Naive thymus-derived CD8-positive, alpha-beta T cell (primary cell): Measurements from ENCODE around the gene C1orf226. TPM values are rescaled to one million over a fixed set of nuclear protein-coding genes. Genes with fewer than 3 reads are reported as not detected.

Source experiments
- ATAC-seq, 2 donors: fragments of 150-1000 bp; cut with Tn5 transposase in 1 of 2; sonication (Bioruptor Pico), chemical (Tn5 transposase) in 1 of 2; 1 replicate in 1 of 2; 2 replicates in 1 of 2; pipeline ENCODE4 v1.10.0; 2021; ENCODE audit warnings: mild to moderate bottlenecking in 2 of 2, moderate library complexity in 2 of 2
- POLR2A ChIA-PET: fragments of 350-600 bp; sonication (Branson Sonifier 250); formaldehyde crosslinking; loops from one replicate; lab custom pipeline; 2021; ENCODE audit warnings: antibody characterized with exemption; lab: Charles Lee
- DNase-seq, 10 donors: peaks; one replicate each; pipeline versions ENCODE4 v3.0.0 to v3.0.0-alpha.2; 2020 to 2022
- H3K27ac Mint-ChIP-seq, 10 donors: one replicate each; pipeline ENCODE4 v1.8.0; 2020 to 2022; ENCODE audit warnings: mild to moderate bottlenecking in 10 of 10, mixed read lengths in 10 of 10, moderate library complexity in 4 of 10, inconsistent platforms in 1 of 10
- H3K27me3 Mint-ChIP-seq, 5 donors: one replicate each; pipeline ENCODE4 v1.8.0; 2021 to 2022; ENCODE audit warnings: mixed read lengths in 5 of 5
- H3K36me3 Mint-ChIP-seq, 3 donors: one replicate each; pipeline ENCODE4 v1.8.0; 2020 to 2022; ENCODE audit warnings: mixed read lengths in 3 of 3, mild to moderate bottlenecking in 2 of 3, inconsistent platforms in 1 of 3
- H3K4me1 Mint-ChIP-seq, 4 donors: one replicate each; pipeline ENCODE4 v1.8.0; 2021 to 2022; ENCODE audit warnings: mixed read lengths in 4 of 4
- H3K4me3 Mint-ChIP-seq, 10 donors: one replicate each; pipeline ENCODE4 v1.8.0; 2020 to 2022; ENCODE audit warnings: mild to moderate bottlenecking in 10 of 10, mixed read lengths in 10 of 10, moderate library complexity in 6 of 10, inconsistent platforms in 1 of 10
- H3K9me3 Mint-ChIP-seq, 9 donors: one replicate each; pipeline ENCODE4 v1.8.0; 2020 to 2022; ENCODE audit warnings: mixed read lengths in 9 of 9, mild to moderate bottlenecking in 3 of 9, inconsistent platforms in 1 of 9, moderate library complexity in 1 of 9
- polyA plus RNA-seq, 3 donors: library from polyadenylated mRNA; unstranded; fragments of 300-500 nt; fragmentation: Illumina TruSeq; gene quantifications; one replicate each; pipeline ENCODE4 v1.2.3, GENCODE V29; 2021
- total RNA-seq, 8 experiments: library from RNA in 2 of 8; stranded (reverse) in 2 of 8; gene quantifications; one replicate each; pipeline ENCODE4 v1.2.3 and lab custom pipeline; 2021 to 2026

The C1orf226 gene
- total and polyA plus RNA-seq, 5 experiments from 2014 or later, result 0.22 TPM; not detected in 4

GRCh38 chr1:162381941-162382750 is 618 bp downstream of the C1orf226 start:
- Mint-ChIP-seq H3K4me1 (no peaks in the 10 kb centered on the region), H3K27me3 (peaks cover 0 to 10% (median 0%) of the 10 kb centered on the region in 5 donors), H3K36me3 (no peaks in the 10 kb centered on the region), H3K27ac (no peak overlapping the region), H3K4me3 (no peak overlapping the region), H3K9me3 (no peaks in the 10 kb centered on the region)
- DNase-seq (no peak), ATAC-seq (no peak)
- POLR2A ChIA-PET, result no interaction called here

- Mint-ChIP-seq H3K27me3 (peaks cover 0 to 10% (median 1%) of the 10 kb centered on the region in 5 donors), H3K36me3 (no peaks in the 10 kb centered on the region), H3K27ac (no peak overlapping the region), H3K4me1 (no peaks in the 10 kb centered on the region), H3K4me3 (no peak overlapping the region), H3K9me3 (no peaks in the 10 kb centered on the region)
- ATAC-seq, result no peak
- POLR2A ChIA-PET, result no interaction called here
- no peak for DNase-seq
These were observed 1.6 kb downstream of the C1orf226 start for GRCh38 chr1:162383091-162383490.

GRCh38 chr1:162383516-162383915 is 2.0 kb downstream of the C1orf226 start:
- Mint-ChIP-seq H3K4me3 (no peak overlapping the region), H3K27ac (peak overlapping the region in 1 of 10 donors; percentile 50), H3K9me3 (no peaks in the 10 kb centered on the region), H3K4me1 (no peaks in the 10 kb centered on the region), H3K36me3 (no peaks in the 10 kb centered on the region), H3K27me3 (peaks cover 0 to 10% (median 1%) of the 10 kb centered on the region in 5 donors)
- POLR2A ChIA-PET, result no interaction called here
- no peak for DNase-seq
- no peak for ATAC-seq

GRCh38 chr1:162384116-162384515 is 2.6 kb downstream of the C1orf226 start:
- H3K27ac Mint-ChIP-seq, result peak overlapping the region in 1 of 10 donors; percentile 41
- H3K4me1 Mint-ChIP-seq, result peaks cover 0 to 4% (median under 1%) of the 10 kb centered on the region in 4 donors
- no peaks in the 10 kb centered on the region for H3K36me3 Mint-ChIP-seq
- ATAC-seq (no peak), DNase-seq (no peak)
- H3K27me3 Mint-ChIP-seq, result peaks cover 0 to 16% (median 7%) of the 10 kb centered on the region in 5 donors
- POLR2A ChIA-PET, result no interaction called here
- H3K4me3 Mint-ChIP-seq, result no peak overlapping the region
- H3K9me3 Mint-ChIP-seq, result no peaks in the 10 kb centered on the region

GRCh38 chr1:162384601-162385279 is 3.2 kb downstream of the C1orf226 start:
- Mint-ChIP-seq H3K9me3 (no peaks in the 10 kb centered on the region), H3K4me3 (no peak overlapping the region), H3K36me3 (no peaks in the 10 kb centered on the region), H3K27ac (peak overlapping the region in 1 of 10 donors; percentile 41), H3K27me3 (peaks cover 0 to 17% (median 12%) of the 10 kb centered on the region in 5 donors), H3K4me1 (peaks cover 0 to 9% (median 6%) of the 10 kb centered on the region in 4 donors)
- POLR2A ChIA-PET, result no interaction called here
- DNase-seq, result no peak
- ATAC-seq, result no peak

GRCh38 chr1:162385280-162385623 is 3.7 kb downstream of the C1orf226 start:
- Mint-ChIP-seq H3K27ac (no peak overlapping the region), H3K27me3 (peaks cover 0 to 22% (median 12%) of the 10 kb centered on the region in 5 donors), H3K4me3 (no peak overlapping the region), H3K36me3 (no peaks in the 10 kb centered on the region), H3K9me3 (no peaks in the 10 kb centered on the region), H3K4me1 (peaks cover 0 to 9% (median 6%) of the 10 kb centered on the region in 4 donors)
- ATAC-seq, result no peak
- DNase-seq, result no peak
- POLR2A ChIA-PET, result no interaction called here

GRCh38 chr1:162385702-162386101 is 4.2 kb downstream of the C1orf226 start:
- H3K9me3 Mint-ChIP-seq, result no peaks in the 10 kb centered on the region

GRCh38 chr1:162386292-162387225 is 5.0 kb downstream of the C1orf226 start:
- POLR2A ChIA-PET, result no interaction called here
- DNase-seq, result no peak
- H3K9me3 Mint-ChIP-seq, result no peaks in the 10 kb centered on the region
- no peak for ATAC-seq
- H3K27ac Mint-ChIP-seq, result no peak overlapping the region
- no peaks in the 10 kb centered on the region for H3K36me3 Mint-ChIP-seq
- peaks cover 0 to 9% (median 6%) of the 10 kb centered on the region in 4 donors for H3K4me1 Mint-ChIP-seq
- peaks cover 0 to 28% (median 18%) of the 10 kb centered on the region in 5 donors for H3K27me3 Mint-ChIP-seq
- H3K4me3 Mint-ChIP-seq, result no peak overlapping the region

More at GRCh38 chr1:162385702-162386101, 4.2 kb downstream of the C1orf226 start:
- no peaks in the 10 kb centered on the region for H3K36me3 Mint-ChIP-seq
- H3K27me3 Mint-ChIP-seq, result peaks cover 0 to 25% (median 16%) of the 10 kb centered on the region in 5 donors
- POLR2A ChIA-PET, result no interaction called here
- ATAC-seq (no peak), DNase-seq (no peak)
- H3K4me3 Mint-ChIP-seq, result no peak overlapping the region
- peaks cover 0 to 9% (median 6%) of the 10 kb centered on the region in 4 donors for H3K4me1 Mint-ChIP-seq
- no peak overlapping the region for H3K27ac Mint-ChIP-seq

- H3K4me1 Mint-ChIP-seq, result peaks cover 0 to 14% (median 9%) of the 10 kb centered on the region in 4 donors
- POLR2A ChIA-PET, result no interaction called here
These were observed 5.9 kb downstream of the C1orf226 start for GRCh38 chr1:162387226-162388082.

GRCh38 chr1:162388083-162388594 is 6.6 kb downstream of the C1orf226 start:
- no peak for ATAC-seq
- H3K36me3 Mint-ChIP-seq, result no peaks in the 10 kb centered on the region

More at GRCh38 chr1:162387226-162388082, 5.9 kb downstream of the C1orf226 start:
- Mint-ChIP-seq H3K9me3 (no peaks in the 10 kb centered on the region), H3K36me3 (no peaks in the 10 kb centered on the region), H3K4me3 (no peak overlapping the region), H3K27me3 (peaks cover 1 to 28% (median 18%) of the 10 kb centered on the region in 5 donors), H3K27ac (no peak overlapping the region)
- no peak for DNase-seq
- ATAC-seq, result no peak

GRCh38 chr1:162388615-162389014 is 7.1 kb downstream of the C1orf226 start:
- Mint-ChIP-seq H3K4me3 (no peak overlapping the region), H3K27ac (no peak overlapping the region), H3K4me1 (peaks cover 0 to 14% (median 9%) of the 10 kb centered on the region in 4 donors), H3K36me3 (no peaks in the 10 kb centered on the region), H3K9me3 (no peaks in the 10 kb centered on the region), H3K27me3 (peaks cover 5 to 35% (median 18%) of the 10 kb centered on the region in 5 donors)
- POLR2A ChIA-PET, result no interaction called here
- no peak for ATAC-seq
- no peak for DNase-seq

More at GRCh38 chr1:162388083-162388594, 6.6 kb downstream of the C1orf226 start:
- H3K4me3 Mint-ChIP-seq, result no peak overlapping the region
- DNase-seq, result no peak
- peaks cover 0 to 14% (median 9%) of the 10 kb centered on the region in 4 donors for H3K4me1 Mint-ChIP-seq
- H3K9me3 Mint-ChIP-seq, result no peaks in the 10 kb centered on the region
- H3K27me3 Mint-ChIP-seq, result peaks cover 2 to 30% (median 18%) of the 10 kb centered on the region in 5 donors
- POLR2A ChIA-PET, result no interaction called here
- H3K27ac Mint-ChIP-seq, result no peak overlapping the region
